PC-3 (cell line): ENCODE measurements around the gene C11orf24.

ENCODE experiments used
- EZH2 ChIP-seq: fragments of 300-600 bp; sonication (generic); IDR thresholded peaks from one replicate; pipeline ENCODE4 v1.6.1; 2017; ENCODE audit warnings: antibody characterized with exemption, mild to moderate bottlenecking, low read length; ENCODE audit not compliant: unreplicated experiment
- TF ChIP-seq, protein P1 (sequence below): fragments of 300-600 bp; sonication (generic); conservative IDR thresholded peaks from 2 replicates; pipeline ENCODE4 v1.5.1; 2017; ENCODE audit warnings: antibody characterized with exemption, low read depth, mild to moderate bottlenecking, low read length

DNA sequence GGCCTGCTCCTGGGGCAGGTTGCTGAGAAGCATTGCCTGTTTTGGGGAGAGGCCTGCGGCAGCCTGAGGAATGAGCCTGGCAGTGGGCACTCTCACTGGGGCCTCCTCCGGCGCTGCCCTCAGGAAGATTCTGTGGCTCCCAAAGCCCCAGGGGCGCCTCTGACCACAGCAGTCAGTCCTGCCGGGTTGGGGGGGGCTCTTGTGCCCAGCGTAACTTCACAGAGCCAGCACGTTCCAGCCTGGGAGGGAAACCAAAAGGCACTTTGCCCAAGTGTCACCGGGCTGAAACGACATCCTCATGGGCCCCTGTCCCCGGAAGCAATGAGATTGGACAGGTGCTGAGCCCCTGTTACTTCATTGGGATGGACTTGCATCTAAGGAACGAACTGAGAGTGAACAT, 36.3 kb upstream of the C11orf24 start:
- TF ChIP-seq, protein P1, sequence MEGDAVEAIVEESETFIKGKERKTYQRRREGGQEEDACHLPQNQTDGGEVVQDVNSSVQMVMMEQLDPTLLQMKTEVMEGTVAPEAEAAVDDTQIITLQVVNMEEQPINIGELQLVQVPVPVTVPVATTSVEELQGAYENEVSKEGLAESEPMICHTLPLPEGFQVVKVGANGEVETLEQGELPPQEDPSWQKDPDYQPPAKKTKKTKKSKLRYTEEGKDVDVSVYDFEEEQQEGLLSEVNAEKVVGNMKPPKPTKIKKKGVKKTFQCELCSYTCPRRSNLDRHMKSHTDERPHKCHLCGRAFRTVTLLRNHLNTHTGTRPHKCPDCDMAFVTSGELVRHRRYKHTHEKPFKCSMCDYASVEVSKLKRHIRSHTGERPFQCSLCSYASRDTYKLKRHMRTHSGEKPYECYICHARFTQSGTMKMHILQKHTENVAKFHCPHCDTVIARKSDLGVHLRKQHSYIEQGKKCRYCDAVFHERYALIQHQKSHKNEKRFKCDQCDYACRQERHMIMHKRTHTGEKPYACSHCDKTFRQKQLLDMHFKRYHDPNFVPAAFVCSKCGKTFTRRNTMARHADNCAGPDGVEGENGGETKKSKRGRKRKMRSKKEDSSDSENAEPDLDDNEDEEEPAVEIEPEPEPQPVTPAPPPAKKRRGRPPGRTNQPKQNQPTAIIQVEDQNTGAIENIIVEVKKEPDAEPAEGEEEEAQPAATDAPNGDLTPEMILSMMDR, result no peak
- TF ChIP-seq EZH2, result no peak
